HG02763 (cell line): ENCODE results near the gene ZNG1B.
A peak's percentile ranks its signal among the peaks of the same experiment; 100 is the strongest.
"Not testable (repeated sequence)": the region's sequence is repeated elsewhere in the genome, so short reads cannot be mapped to it uniquely, and the experiment has no call there.

Source experiments
- ATAC-seq: cut with Tn5 transposase; IDR thresholded peaks from one replicate; pipeline ENCODE4 v1.9.1; 2021; ENCODE audit warnings: mild to moderate bottlenecking, moderate library complexity; ENCODE audit not compliant: unreplicated experiment

The ZNG1B gene

DNA sequence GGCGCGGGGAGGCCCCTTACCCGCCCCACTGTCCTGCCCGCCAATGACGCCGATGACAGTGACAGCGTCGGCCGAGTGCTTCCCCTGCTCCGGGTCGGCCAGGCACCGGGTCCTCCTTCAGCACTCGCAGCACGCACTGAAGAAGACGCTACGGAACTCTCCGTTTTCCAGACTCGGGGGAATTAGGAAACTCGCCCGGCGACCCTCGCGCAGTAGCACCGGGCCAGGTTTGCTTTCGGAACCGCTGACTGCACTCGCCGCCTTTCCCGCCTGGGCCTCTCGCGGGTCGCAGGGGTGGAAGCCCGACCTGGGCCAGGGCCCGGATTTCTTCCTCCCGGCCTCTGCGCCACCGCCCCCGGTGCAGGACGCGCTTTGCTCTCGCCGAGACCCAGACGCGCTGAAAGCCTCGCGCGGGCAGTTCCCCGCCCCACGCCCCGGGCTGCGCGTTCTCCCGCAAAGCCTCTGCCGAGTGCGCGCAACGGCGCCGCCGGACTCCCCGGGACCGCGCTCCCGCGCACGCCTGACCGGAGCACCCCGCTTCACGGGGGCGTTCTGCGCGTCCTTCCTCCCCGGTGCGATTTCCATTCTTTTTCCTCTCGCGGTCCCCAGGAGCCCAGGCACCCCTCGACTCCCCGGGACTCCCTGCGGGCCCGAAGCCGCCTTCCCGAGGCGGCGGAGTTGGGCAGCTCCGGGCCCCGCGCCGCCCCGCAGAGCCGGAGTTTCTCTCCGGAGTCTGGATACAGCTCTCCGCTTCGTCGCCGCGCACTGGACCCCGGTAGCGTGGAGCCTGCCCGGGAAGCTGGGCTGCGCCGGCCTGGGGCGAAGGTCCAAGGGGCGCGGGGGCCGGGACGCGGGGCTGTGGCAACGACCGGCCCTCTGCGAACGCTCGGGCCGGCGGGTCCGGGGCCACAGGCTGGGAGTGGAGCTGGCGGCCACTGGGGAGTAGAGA, 65.9 kb downstream of the ZNG1B start:
- not testable (repeated sequence) for ATAC-seq

GRCh38 chr2:113504081-113504480, 66.6 kb downstream of the ZNG1B start:
- ATAC-seq = not testable (repeated sequence)

DNA sequence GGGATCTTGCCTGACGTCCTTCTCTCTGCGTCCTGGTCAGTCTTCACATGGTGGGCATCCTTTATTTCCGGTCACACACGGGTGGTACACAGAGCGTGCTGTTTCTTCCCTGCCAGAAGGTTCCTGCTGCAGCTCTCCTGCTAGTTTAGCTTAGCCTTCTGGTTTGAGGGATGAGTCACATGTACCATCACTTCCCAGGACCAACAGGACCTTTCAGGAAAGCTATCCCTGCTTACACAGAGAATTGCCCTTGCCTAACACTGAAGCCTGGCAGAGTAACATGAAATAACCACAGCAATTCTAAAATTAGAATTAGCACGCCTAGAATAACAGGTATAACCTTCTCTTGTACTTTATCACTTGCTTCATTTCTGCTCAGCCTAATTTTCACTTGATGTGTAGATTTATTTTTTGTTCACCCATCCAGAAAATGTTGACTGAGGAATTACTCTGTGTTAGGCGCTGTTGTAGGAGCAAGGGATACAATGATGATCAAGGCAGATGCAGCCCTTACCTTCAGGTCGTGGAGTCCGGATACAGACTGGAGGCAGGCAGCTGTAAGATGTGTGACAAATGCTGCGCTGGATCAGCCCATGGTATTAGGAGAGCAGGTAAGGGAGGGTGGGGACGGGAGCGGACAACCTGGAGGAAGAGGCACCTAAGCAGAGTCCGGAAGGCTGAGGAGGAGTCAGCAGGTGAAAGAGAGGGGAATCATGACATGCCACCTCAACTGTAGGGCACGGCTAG, 70.1 kb downstream of the ZNG1B start:
- not testable (repeated sequence) for ATAC-seq

DNA sequence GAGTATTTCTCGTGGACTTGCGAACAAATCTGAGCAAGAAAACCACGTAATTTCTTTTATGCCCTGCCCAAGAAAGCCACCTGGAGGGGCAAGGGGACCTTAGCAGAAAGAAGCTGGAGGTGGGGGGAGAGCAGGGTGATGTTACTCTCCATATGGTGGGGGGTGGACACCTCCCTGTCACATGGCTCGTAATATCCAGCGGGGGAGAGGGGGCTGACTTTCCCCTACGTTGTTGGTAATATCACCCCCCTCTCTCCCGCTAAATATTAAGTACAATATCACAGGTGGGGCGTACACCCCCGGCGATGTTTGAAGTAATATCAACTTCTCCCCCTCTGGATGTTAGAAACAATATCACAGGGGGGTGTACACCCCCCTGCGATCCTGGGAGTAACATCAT, 70.7 kb downstream of the ZNG1B start:
- not testable (repeated sequence) for ATAC-seq

GRCh38 chr2:113510913-113511312, 73.4 kb downstream of the ZNG1B start:
- not testable (repeated sequence) for ATAC-seq

GRCh38 chr2:113511859-113512258, 74.4 kb downstream of the ZNG1B start:
- not testable (repeated sequence) for ATAC-seq

- not testable (repeated sequence) for ATAC-seq
These were observed 78.0 kb downstream of the ZNG1B start for GRCh38 chr2:113515457-113515856.

GRCh38 chr2:113515995-113516394, 78.5 kb downstream of the ZNG1B start:
- ATAC-seq = not testable (repeated sequence)

DNA sequence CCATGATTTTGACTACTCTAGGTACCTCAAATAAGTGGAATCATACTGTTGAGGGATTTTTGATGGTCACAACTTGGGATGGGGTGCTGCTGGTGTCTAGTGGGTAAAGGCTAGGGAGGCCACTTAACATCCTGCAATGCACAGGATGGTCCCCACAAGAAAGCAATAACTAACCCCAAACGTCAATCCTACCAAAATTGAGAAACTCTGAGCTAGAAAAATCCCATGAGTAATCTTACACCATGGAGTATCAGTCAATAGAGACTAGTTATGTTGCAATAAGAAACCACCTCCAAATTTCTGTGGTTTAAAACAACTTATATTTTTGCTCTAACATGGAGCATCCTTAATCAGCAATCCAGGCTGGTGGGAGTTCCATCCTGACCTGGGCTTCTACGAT, 79.5 kb downstream of the ZNG1B start:
- ATAC-seq = not testable (repeated sequence)

DNA sequence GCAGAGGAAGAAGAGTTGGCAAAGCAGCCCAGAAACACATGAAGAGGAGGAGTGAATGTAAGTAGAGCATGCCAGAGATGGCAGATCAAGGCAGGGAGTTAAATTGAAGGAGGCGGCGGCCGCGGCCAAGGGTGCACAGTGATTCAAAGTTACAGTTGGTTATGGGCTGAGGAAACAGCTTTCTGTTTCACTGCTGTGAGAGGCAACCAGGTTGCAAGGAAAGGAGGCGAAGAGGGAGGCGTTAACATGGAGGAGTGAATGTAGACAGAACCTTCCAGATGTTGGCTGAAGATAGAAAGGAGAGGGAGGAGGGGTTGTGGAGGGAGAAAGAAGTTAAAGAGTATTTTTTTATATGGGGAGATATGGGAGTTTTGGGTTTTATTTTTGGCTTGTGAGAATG, 83.3 kb downstream of the ZNG1B start:
- not testable (repeated sequence) for ATAC-seq

DNA sequence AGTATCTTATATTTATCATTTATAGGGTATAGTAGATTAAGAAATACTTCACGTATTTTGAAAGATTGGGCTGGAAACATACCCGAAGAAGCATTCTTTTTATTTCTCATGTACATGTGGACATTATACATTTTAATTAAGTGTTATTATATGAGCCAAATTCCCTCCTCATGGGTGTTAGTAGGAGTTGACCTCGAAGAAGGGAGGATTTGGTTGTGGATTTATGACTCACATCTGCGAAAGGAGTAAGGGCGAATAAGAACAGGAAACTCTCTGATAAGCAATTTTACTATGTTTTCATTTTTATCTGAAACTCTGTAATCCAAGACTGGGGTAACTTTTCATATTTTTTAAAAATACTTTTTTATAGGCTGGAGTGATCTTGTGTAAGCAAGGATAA, 84.0 kb downstream of the ZNG1B start:
- not testable (repeated sequence) for ATAC-seq

GRCh38 chr2:113524986-113525385, 87.5 kb downstream of the ZNG1B start:
- not testable (repeated sequence) for ATAC-seq

GRCh38 chr2:113527350-113528045, 90.0 kb downstream of the ZNG1B start:
- peak; percentile 57 for ATAC-seq

- not testable (repeated sequence) for ATAC-seq
These were observed 90.6 kb downstream of the ZNG1B start for GRCh38 chr2:113528126-113528525.

DNA sequence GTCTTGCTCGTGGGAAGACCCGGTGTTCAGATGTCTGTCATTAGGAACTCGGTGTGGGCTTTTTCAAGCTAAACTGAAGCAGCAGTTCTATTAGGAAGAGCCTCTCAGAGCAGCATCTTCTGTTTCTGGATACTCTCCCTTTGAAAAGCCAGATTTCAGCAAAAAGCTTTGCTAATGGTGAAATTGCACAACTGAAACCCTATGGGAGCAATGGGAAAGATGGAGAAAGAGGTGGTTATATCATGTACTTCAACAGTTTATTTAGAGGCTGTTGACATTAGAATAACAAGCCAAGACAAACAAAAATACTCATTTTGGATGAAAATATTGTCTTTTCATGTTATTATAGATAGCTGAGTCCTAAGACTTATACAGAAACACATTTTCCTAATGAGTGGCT, 91.4 kb downstream of the ZNG1B start:
- ATAC-seq = not testable (repeated sequence)

- not testable (repeated sequence) for ATAC-seq
These were observed 95.5 kb downstream of the ZNG1B start for GRCh38 chr2:113532991-113533390.

- not testable (repeated sequence) for ATAC-seq
These were observed 99.1 kb downstream of the ZNG1B start for GRCh38 chr2:113536573-113536972.

DNA sequence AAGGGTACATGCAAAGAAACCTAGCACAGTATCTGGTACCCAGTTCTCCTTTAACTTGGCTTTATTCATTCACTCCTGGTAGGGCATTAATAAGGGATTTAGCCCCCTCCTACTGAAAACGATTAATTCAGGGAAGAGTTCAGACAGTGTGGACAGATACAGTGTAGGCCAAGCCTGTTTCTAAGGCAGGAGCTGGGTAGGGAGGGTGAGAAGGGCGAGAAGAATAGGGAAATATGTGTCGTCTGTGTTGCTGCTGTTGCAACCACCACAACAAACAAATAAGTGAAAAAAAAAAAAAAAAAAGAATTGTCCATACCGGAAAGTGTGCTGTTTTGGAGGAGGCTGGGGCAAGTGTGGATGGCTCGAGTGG, 103.3 kb downstream of the ZNG1B start:
- not testable (repeated sequence) for ATAC-seq

- ATAC-seq = not testable (repeated sequence)
These were observed 103.9 kb downstream of the ZNG1B start for GRCh38 chr2:113541204-113541975.

DNA sequence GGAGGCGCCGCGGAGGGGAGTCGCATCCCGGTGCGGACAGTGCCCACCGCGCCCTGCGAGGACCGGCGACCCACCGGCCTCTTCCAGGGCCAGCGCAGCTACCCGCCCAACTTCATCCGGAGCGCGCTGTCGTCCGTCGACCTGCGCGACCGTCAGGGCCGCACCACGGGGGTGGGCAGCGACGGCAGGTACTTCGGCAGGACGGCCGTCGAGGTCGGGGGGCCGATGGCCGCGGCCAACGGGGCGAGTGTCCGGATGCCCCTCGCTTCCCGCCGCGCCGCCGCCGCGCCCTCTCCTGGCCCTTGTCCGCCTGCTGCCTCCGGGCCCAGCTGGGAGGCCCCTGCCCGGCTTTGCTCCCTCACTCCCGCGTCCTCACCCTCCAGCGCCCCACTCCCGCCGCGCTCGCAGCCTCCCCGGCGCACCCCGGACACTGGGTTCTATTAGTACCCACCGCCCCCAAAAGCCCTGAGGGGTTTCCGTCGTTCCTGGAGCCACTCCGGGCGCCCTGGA, 104.5 kb downstream of the ZNG1B start:
- ATAC-seq = not testable (repeated sequence)
